Measurements from ENCODE around the gene PRRG3.

Gene PRRG3

GRCh38 chrX:151708821-151709220 lies 13.6 kb downstream of the PRRG3 start:
- DNase-seq (ENCODE audit: low read depth): no peak

- DNase-seq (ENCODE audit: low read depth): no peak
Observed at GRCh38 chrX:151710457-151710856, 15.2 kb downstream of the PRRG3 start.

- DNase-seq (ENCODE audit: low read depth): no peak
Observed at GRCh38 chrX:151711154-151711553, 15.9 kb downstream of the PRRG3 start.

- DNase-seq (ENCODE audit: low read depth): no peak
Observed at GRCh38 chrX:151711787-151712186, 16.5 kb downstream of the PRRG3 start.

- DNase-seq (ENCODE audit: low read depth): no peak
Observed at GRCh38 chrX:151712253-151712652, 17.0 kb downstream of the PRRG3 start.

- DNase-seq (ENCODE audit: low read depth): peak; percentile 18
Observed at GRCh38 chrX:151713849-151714248, 18.6 kb downstream of the PRRG3 start.

GRCh38 chrX:151714362-151714761 lies 19.1 kb downstream of the PRRG3 start:
- DNase-seq (ENCODE audit: low read depth): no peak

GRCh38 chrX:151715752-151716151 lies 20.5 kb downstream of the PRRG3 start, which contains the start of gene FATE1:
Gene FATE1 (plus strand): TSS chrX:151716035. CDS start chrX:151716120, 85 bp downstream.
- DNase-seq (ENCODE audit: low read depth): no peak

GRCh38 chrX:151722241-151722846 lies 27.1 kb downstream of the PRRG3 start:
- peak; percentile 17 for DNase-seq (ENCODE audit: low read depth)

- DNase-seq (ENCODE audit: low read depth): no peak
Observed at GRCh38 chrX:151723156-151723760, 28.0 kb downstream of the PRRG3 start.

- no peak for DNase-seq (ENCODE audit: low read depth)
Observed at GRCh38 chrX:151724563-151725337, 29.5 kb downstream of the PRRG3 start.

- DNase-seq (ENCODE audit: low read depth): no peak
Observed at GRCh38 chrX:151725338-151725614, 30.0 kb downstream of the PRRG3 start.

GRCh38 chrX:151726751-151727150 lies 31.5 kb downstream of the PRRG3 start:
- DNase-seq (ENCODE audit: low read depth): no peak

GRCh38 chrX:151727346-151727745 lies 32.1 kb downstream of the PRRG3 start:
- DNase-seq (ENCODE audit: low read depth): no peak

- no peak for DNase-seq (ENCODE audit: low read depth)
Observed at GRCh38 chrX:151729056-151729725, 33.9 kb downstream of the PRRG3 start.

GRCh38 chrX:151734446-151734845 lies 39.2 kb downstream of the PRRG3 start, which contains the start of gene CNGA2:
Gene CNGA2 (plus strand): TSS chrX:151734746. CDS start chrX:151738484, 3,738 bp downstream.
- no peak for DNase-seq (ENCODE audit: low read depth)

- no peak for DNase-seq (ENCODE audit: low read depth)
Observed at GRCh38 chrX:151735219-151735618, 40.0 kb downstream of the PRRG3 start.

- no peak for DNase-seq (ENCODE audit: low read depth)
Observed at GRCh38 chrX:151736685-151737084, 41.4 kb downstream of the PRRG3 start.

- no peak for DNase-seq (ENCODE audit: low read depth)
Observed at GRCh38 chrX:151737494-151737893, 42.2 kb downstream of the PRRG3 start.

- DNase-seq (ENCODE audit: low read depth): no peak
Observed at GRCh38 chrX:151738751-151739150, 43.5 kb downstream of the PRRG3 start.

GRCh38 chrX:151741606-151742005 lies 46.3 kb downstream of the PRRG3 start:
- no peak for DNase-seq (ENCODE audit: low read depth)

GRCh38 chrX:151742311-151742710 lies 47.1 kb downstream of the PRRG3 start:
- DNase-seq (ENCODE audit: low read depth): no peak
